ENCODE results near the gene TRNAU1AP.

DNA sequence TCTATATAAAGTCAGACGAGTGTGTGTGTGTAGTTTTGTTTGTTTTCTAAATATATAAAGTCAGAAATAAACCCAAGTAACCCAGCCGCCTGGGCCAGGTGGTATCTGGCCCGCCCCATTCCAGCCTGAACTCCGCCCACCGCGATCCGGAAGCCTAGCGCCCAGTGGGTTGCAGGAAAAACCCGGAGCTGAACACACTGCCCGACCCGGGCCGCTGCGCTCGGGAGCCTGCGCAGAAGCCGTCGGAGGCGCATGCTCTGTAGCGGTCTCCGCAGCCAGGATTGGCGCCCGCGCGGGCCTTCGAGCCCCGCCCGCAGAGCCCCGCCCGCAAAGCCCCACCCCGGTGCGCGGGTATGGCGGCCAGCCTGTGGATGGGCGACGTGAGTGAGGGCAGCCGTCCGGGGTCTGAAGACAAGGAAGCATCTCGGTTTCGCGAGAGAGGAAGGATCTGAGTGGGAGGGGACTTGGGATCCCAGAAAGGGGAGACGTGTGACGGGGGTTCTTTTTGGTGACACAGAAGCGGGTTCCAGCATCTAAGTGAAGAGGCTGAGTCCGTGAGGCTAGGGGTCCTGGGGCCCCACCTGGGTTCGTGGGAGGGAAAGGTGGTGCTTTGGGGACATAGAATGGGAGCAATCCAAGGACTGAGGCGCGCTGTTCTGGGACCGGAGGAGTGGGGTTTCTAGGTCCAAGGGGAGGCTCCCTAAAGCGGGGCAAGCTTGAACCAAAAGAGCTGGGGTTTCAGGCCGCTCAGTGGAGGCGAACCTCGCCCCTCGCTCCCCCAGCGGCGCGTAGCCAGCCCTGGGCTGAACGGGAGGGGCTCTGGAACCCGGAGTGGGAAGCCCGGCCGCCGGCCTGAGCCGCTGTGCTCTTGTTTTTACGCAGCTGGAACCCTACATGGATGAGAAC, at the start of gene TRNAU1AP:
- no peak for TF ChIP-seq CTCF (conservative IDR thresholded peaks at IDR 0.05)
- no peak for TF ChIP-seq EZH2 (IDR thresholded peaks at IDR 0.05; ENCODE audit: low read depth)

Measured in PC-9 (cell line).